H1 (cell line): ENCODE results near the gene CDYL. TPM values are rescaled to one million over a fixed set of nuclear protein-coding genes. Genes with fewer than 3 reads are reported as not detected.

Experiments
- CTCF ChIA-PET: fragments of 300-600 bp; sonication (Branson Sonifier 250); formaldehyde crosslinking; loops from one replicate; lab custom pipeline; 2021; ENCODE audit not compliant: partially characterized antibody; lab: Charles Lee
- POLR2A ChIA-PET: fragments of 300-600 bp; sonication (Branson Sonifier 250); formaldehyde crosslinking; loops from one replicate; lab custom pipeline; 2021; ENCODE audit warnings: inconsistent platforms; ENCODE audit not compliant: partially characterized antibody; lab: Charles Lee
- DNase-seq, 2 experiments: peaks; one replicate each; pipeline versions ENCODE4 v3.0.0 to v3.0.0-alpha.2; 2010 to 2022; ENCODE audit warnings: low spot score in 2 of 2, low read depth in 1 of 2, mixed read lengths in 1 of 2
- FAIRE-seq: peaks from 2 replicates; lab custom pipeline; 2011; peaks lifted over from hg19 to GRCh38; lab: Jason Lieb, UNC
- H2AFZ ChIP-seq: 2 replicates; pipeline ENCODE4 v1.8.1; 2012; ENCODE audit warnings: low read length, inconsistent platforms
- H2AK5ac ChIP-seq: 2 replicates; pipeline ENCODE4 v1.6.1; 2013; ENCODE audit warnings: low read depth, low read length
- H2BK120ac ChIP-seq: replicated peaks from 2 replicates; pipeline ENCODE3; 2013; ENCODE audit warnings: low read depth, low read length, inconsistent platforms
- H2BK12ac ChIP-seq: 2 replicates; pipeline ENCODE4 v1.6.1; 2013; ENCODE audit warnings: low read depth, low read length
- H2BK15ac ChIP-seq: 2 replicates; pipeline ENCODE4 v1.6.1; 2013; ENCODE audit warnings: low read length
- H2BK20ac ChIP-seq: 2 replicates; pipeline ENCODE4 v1.6.1; 2013; ENCODE audit warnings: low read length
- H2BK5ac ChIP-seq: 2 replicates; pipeline ENCODE4 v1.6.1; 2013; ENCODE audit warnings: low read depth, low read length
- H3K14ac ChIP-seq: 2 replicates; pipeline ENCODE4 v1.6.1; 2013; ENCODE audit warnings: inconsistent platforms; ENCODE audit not compliant: insufficient read length
- H3K18ac ChIP-seq: 2 replicates; pipeline ENCODE4 v1.6.1; 2013; ENCODE audit warnings: low read length; ENCODE audit errors: extremely low read depth
- H3K23ac ChIP-seq: 2 replicates; pipeline ENCODE4 v1.6.1; 2013; ENCODE audit warnings: inconsistent platforms; ENCODE audit not compliant: insufficient read length
- H3K23me2 ChIP-seq: 2 replicates; pipeline ENCODE4 v1.6.1; 2013; ENCODE audit warnings: low read depth, low read length
- H3K27ac ChIP-seq: 2 replicates; pipeline ENCODE4 v1.6.1; 2011; ENCODE audit warnings: low read depth, low read length, inconsistent platforms
- H3K27me3 ChIP-seq, 4 experiments: replicated peaks in 1 of 4; 1 replicate in 1 of 4; 2 replicates in 3 of 4; pipeline versions ENCODE4 v1.6.1 to v1.8.1; 2011 to 2013; ENCODE audit warnings: low read length in 3 of 4, mild to moderate bottlenecking in 3 of 4, inconsistent platforms in 2 of 4, mixed read lengths in 2 of 4, moderate library complexity in 1 of 4; ENCODE audit not compliant: control insufficient read depth in 3 of 4, insufficient read depth in 3 of 4; ENCODE audit errors: extremely low read depth in 1 of 4
- H3K36me3 ChIP-seq, 4 experiments: 2 replicates each; pipeline versions ENCODE4 v1.6.1 to v1.8.1; 2011 to 2013; ENCODE audit warnings: mild to moderate bottlenecking in 4 of 4, low read length in 3 of 4, moderate library complexity in 2 of 4, control low read depth in 1 of 4, inconsistent platforms in 1 of 4; ENCODE audit not compliant: insufficient read depth in 4 of 4, control insufficient read depth in 2 of 4
- H3K4ac ChIP-seq: replicated peaks from 2 replicates; pipeline ENCODE3; 2013; ENCODE audit warnings: low read length, low read depth, mixed read lengths, inconsistent platforms; ENCODE audit not compliant: insufficient read length
- H3K4me1 ChIP-seq, 4 experiments: replicated peaks in 1 of 4; 1 replicate in 1 of 4; 2 replicates in 3 of 4; pipeline versions ENCODE4 v1.6.1 to v1.8.1; 2011 to 2013; ENCODE audit warnings: low read length in 3 of 4, inconsistent platforms in 2 of 4, mixed read lengths in 1 of 4; ENCODE audit not compliant: insufficient read depth in 4 of 4, control insufficient read depth in 3 of 4
- H3K4me2 ChIP-seq, 2 experiments: 2 replicates each; pipeline versions ENCODE4 v1.6.1 to v1.8.1; 2011 to 2013; ENCODE audit warnings: low read depth in 2 of 2, low read length in 2 of 2, control low read depth in 1 of 2, inconsistent platforms in 1 of 2, mild to moderate bottlenecking in 1 of 2; ENCODE audit not compliant: insufficient read depth in 1 of 2
- H3K4me3 ChIP-seq, 4 experiments: fragments of 200-600, 300-600 bp in 1 of 4; sonication (generic), shearing (Covaris generic), sonication (Bioruptor Twin) in 1 of 4; 2 replicates each; pipeline versions ENCODE4 v1.5.1 to v1.8.1; 2011 to 2016; ENCODE audit warnings: low read length in 4 of 4, low read depth in 3 of 4, control low read depth in 2 of 4, inconsistent platforms in 2 of 4, mild to moderate bottlenecking in 2 of 4, mixed read lengths in 1 of 4, moderate library complexity in 1 of 4; ENCODE audit not compliant: insufficient read depth in 2 of 4; ENCODE audit errors: extremely low read depth in 1 of 4
- H3K56ac ChIP-seq: replicated peaks from 2 replicates; pipeline ENCODE3; 2013; ENCODE audit warnings: low read depth, mild to moderate bottlenecking, mixed read lengths, low read length, inconsistent platforms; ENCODE audit not compliant: insufficient read length
- H3K79me1 ChIP-seq: 2 replicates; pipeline ENCODE4 v1.6.1; 2013; ENCODE audit warnings: low read depth, low read length, control low read depth
- H3K79me2 ChIP-seq, 2 experiments: 2 replicates each; pipeline versions ENCODE4 v1.6.1 to v1.8.1; 2012 to 2013; ENCODE audit warnings: low read length in 2 of 2, mild to moderate bottlenecking in 2 of 2, inconsistent platforms in 1 of 2; ENCODE audit not compliant: insufficient read depth in 2 of 2, control insufficient read depth in 1 of 2
- H3K9ac ChIP-seq, 4 experiments: replicated peaks in 1 of 4; 1 replicate in 1 of 4; 2 replicates in 3 of 4; pipeline versions ENCODE4 v1.6.1 to v1.8.1; 2011 to 2013; ENCODE audit warnings: low read depth in 3 of 4, low read length in 3 of 4, control low read depth in 2 of 4, mild to moderate bottlenecking in 2 of 4, moderate library complexity in 2 of 4, inconsistent platforms in 1 of 4; ENCODE audit errors: extremely low read depth in 1 of 4
- H3K9me3 ChIP-seq, 2 experiments: 2 replicates each; pipeline versions ENCODE4 v1.6.1 to v1.8.1; 2012 to 2013; ENCODE audit warnings: mild to moderate bottlenecking in 2 of 2, moderate library complexity in 2 of 2, control low read depth in 1 of 2, inconsistent platforms in 1 of 2, low read depth in 1 of 2, low read length in 1 of 2, mixed read lengths in 1 of 2; ENCODE audit not compliant: insufficient read depth in 2 of 2
- H4K20me1 ChIP-seq, 2 experiments: replicated peaks in 1 of 2; 2 replicates each; pipeline versions ENCODE3 to v1.8.1; 2011 to 2013; ENCODE audit warnings: inconsistent platforms in 2 of 2, low read length in 2 of 2, mild to moderate bottlenecking in 1 of 2; ENCODE audit not compliant: insufficient read depth in 2 of 2, control insufficient read depth in 1 of 2
- H4K5ac ChIP-seq: 2 replicates; pipeline ENCODE4 v1.6.1; 2013; ENCODE audit warnings: low read length, low read depth, mixed read lengths, inconsistent platforms; ENCODE audit not compliant: insufficient read length
- H4K8ac ChIP-seq: 2 replicates; pipeline ENCODE4 v1.8.0; 2013; ENCODE audit warnings: mild to moderate bottlenecking, moderate library complexity, low read length, inconsistent platforms; ENCODE audit not compliant: insufficient read depth; ENCODE audit errors: extremely low read depth
- H4K91ac ChIP-seq: replicated peaks from 2 replicates; pipeline ENCODE3; 2013; ENCODE audit warnings: low read length, mixed read lengths, inconsistent platforms; ENCODE audit not compliant: insufficient read length
- BRCA1 ChIP-seq: IDR thresholded peaks from 2 replicates; pipeline ENCODE4 v1.6.1; 2012; ENCODE audit warnings: low read depth, low read length, improper control_type of control experiment
- TCF12 ChIP-seq: IDR thresholded peaks from 2 replicates; pipeline ENCODE4 v1.6.1; 2011; ENCODE audit warnings: low read depth, mild to moderate bottlenecking, low read length
- TEAD4 ChIP-seq: IDR thresholded peaks from 2 replicates; pipeline ENCODE4 v1.6.1; 2012; ENCODE audit warnings: low read depth, low read length, inconsistent platforms, mixed read lengths
- WGBS, 2 experiments: shearing (Covaris generic) in 1 of 2; methylation state at CpG; one replicate each; pipeline versions ENCODE4 v1.1.6 to v1.1.7; 2013 to 2015; ENCODE audit warnings: low lambda C conversion rate in 2 of 2, mixed read lengths in 2 of 2, inconsistent platforms in 1 of 2, low coverage in 1 of 2, missing lambda C conversion rate in 1 of 2; ENCODE audit not compliant: insufficient replicate concordance in 2 of 2, insufficient coverage in 1 of 2, insufficient read length in 1 of 2; ENCODE audit errors: extremely low coverage in 1 of 2, missing lambda C conversion rate in 1 of 2; 5-methylcytosine and 5-hydroxymethylcytosine counted together
- polyA plus RNA-seq, 7 experiments: library from polyadenylated mRNA; depleted of rRNA in 3 of 7; stranded (reverse) in 5 of 7; unstranded in 2 of 7; fragments of >200 nt in 5 of 7; fragments of 200-250 nt in 2 of 7; gene quantifications; 1 replicate in 5 of 7; 2 replicates in 1 of 7; 4 replicates in 1 of 7; pipeline versions ENCODE4 v1.2.1 to v1.2.3, GENCODE V29; 2011 to 2013; ENCODE audit warnings: missing spikeins in 2 of 7, mixed read lengths in 2 of 7
- total RNA-seq: library from RNA; stranded (reverse); fragmentation: NEBNext Ultra II Directional; extraction: Animal tissue kit (Norgen Biotek cat#: 25700); gene quantifications from 2 replicates; pipeline ENCODE4 v1.2.1, GENCODE V29; 2021

The CDYL gene
- total and polyA plus RNA-seq, 2 of the 8 experiments (the other 6 are each of a cell fraction or from before 2014, with no cell fraction given) = 56.4 to 119 TPM

DNA sequence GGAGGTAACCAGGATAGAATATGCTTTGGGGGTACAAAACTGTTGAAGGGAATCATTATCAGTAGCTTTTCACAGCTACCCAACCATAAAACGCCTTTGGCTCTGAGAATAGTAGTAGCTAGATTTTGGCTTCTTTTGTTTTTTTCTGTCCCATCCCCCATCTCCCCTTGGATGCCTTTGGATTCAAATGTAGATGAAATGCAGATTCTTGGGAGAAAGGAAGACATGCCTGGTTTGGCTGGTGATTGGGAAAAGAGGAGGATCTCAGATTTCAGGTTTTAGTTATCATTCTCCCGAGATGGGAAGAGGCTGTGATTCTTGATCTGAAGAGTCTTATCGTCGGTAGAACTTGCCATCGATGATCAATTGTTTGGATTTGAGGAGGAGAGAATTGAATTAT lies 3.5 kb upstream of the CDYL start:
- 0 out of 2 replicates have a peak overlapping the region, but pooled peaks have one; percentile 47 for H2AK5ac ChIP-seq
- peak overlapping the region; percentile 98 for H2BK5ac ChIP-seq
- DNase-seq (no peak), FAIRE-seq (peak; percentile 81)
- no peak overlapping the region for H2AFZ ChIP-seq
- peak overlapping the region; percentile 96 for H4K5ac ChIP-seq
- no peak overlapping the region for H3K14ac ChIP-seq
- H3K23ac ChIP-seq = no peak overlapping the region
- no peaks in the 10 kb centered on the region for H3K9me3 ChIP-seq
- H3K27ac ChIP-seq = peak overlapping the region; percentile 77
- H4K8ac ChIP-seq = no peak overlapping the region
- H3K56ac ChIP-seq = peak overlapping the region; percentile 83
- peak overlapping the region; percentile 93 to 94 for H3K4me2 ChIP-seq
- peaks cover 16% of the 10 kb centered on the region for H3K23me2 ChIP-seq
- H3K4me1 ChIP-seq = peaks cover 3 to 12% (median 7%) of the 10 kb centered on the region in 4 experiments; a peak in 5 of 7 replicates
- H3K27me3 ChIP-seq = peaks cover 2 to 7% (median 5%) of the 10 kb centered on the region in 4 experiments
- H3K79me1 ChIP-seq = peaks cover 7% of the 10 kb centered on the region; the same call in 1 of the 2 replicates
- H2BK15ac ChIP-seq = 0 out of 2 replicates have a peak overlapping the region, but pooled peaks have one; percentile 10
- H4K91ac ChIP-seq = peak overlapping the region; percentile 77
- peak overlapping the region; percentile 96 for H2BK120ac ChIP-seq
- H3K9ac ChIP-seq = peak overlapping the region in 3 of 4 experiments; percentile 52 to 83 (median 77); a peak in 6 of 7 replicates
- ChIA-PET CTCF (interaction anchor here (1.2 to 1.5 kb wide), 2 partner anchors 18 to 86 kb away, joined by 4 to 5 read pairs; no protein-coding TSS in a partner anchor), POLR2A (interaction anchor here (0.7 to 1.4 kb wide), 11 partner anchors 9 to 269 kb away, joined by 3 to 6 read pairs (median 4); no protein-coding TSS in a partner anchor)
- H3K36me3 ChIP-seq = no peaks in the 10 kb centered on the region
- H3K18ac ChIP-seq = peak overlapping the region; percentile 84
- peak overlapping the region; percentile 53 for H2BK12ac ChIP-seq
- H4K20me1 ChIP-seq = peaks cover 10 to 16% of the 10 kb centered on the region in 2 experiments
- no peak overlapping the region for H2BK20ac ChIP-seq
- peaks cover 23 to 37% of the 10 kb centered on the region in 2 experiments for H3K79me2 ChIP-seq
- 1% methylated on average over 5 of the region's 5 CpGs; no CpG with 5 or more reads in 1 of the 2 experiments for WGBS, 2 experiments
- peak overlapping the region; percentile 87 for H3K4ac ChIP-seq
- H3K4me3 ChIP-seq = peak overlapping the region; percentile 84 to 90 (median 88)
- TF ChIP-seq TEAD4 (peak; percentile 89), BRCA1 (no peak), TCF12 (0 out of 2 replicates have a peak, but pooled peaks have one; percentile 28)
